ENCODE measurements around the gene ERICH6B. TPM values are rescaled to one million over a fixed set of nuclear protein-coding genes. Genes with fewer than 3 reads are reported as not detected.

Gene ERICH6B
- polyA plus RNA-seq, 1 experiment = not detected

DNA sequence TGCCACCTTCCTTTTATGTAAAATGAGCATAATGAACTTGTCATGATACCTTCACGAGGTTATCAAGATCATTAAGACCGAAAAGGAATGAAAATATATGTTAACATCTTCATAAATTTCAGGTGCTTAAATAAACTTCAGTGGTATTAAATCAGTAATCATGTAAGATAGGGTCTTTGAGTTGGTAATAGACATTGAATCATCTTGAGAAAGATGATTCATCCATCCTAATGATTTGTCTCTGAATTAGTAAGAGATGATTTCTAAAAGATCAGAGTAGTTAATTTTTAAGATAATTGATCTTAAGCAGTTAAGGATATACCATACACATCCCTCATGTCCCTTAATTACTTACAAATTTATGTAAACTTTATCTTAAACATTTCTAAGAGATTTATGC is 98.8 kb downstream of the ERICH6B start:
- CTCF ChIA-PET = no interaction called here
- no peak for DNase-seq (ENCODE audit: low read depth, low spot score)
- no peak overlapping the region for H3K27ac ChIP-seq (ENCODE audit: low read depth, low read length)

DNA sequence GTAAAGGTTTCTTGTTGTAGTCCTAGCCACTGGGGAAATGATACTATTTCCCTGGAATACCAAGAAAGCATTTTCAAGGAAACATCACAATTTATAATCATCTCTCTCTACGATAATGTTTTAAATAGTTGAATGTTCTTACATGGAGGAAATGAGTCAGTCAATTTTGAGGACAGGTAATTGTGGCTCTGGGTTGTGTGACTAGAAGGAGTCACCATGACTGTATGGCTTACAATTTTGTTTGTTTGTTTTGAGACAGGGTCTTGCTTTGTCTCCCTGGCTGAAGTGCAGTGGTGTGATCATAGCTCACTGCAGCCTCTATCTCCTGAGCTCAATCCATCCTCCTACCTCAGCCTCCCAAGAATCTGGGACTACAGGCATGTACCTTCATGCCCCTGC is 103.4 kb downstream of the ERICH6B start:
- CTCF ChIA-PET = interaction anchor here (0.6 to 2.6 kb wide), 23 partner anchors 10 to 648 kb away, joined by 3 to 25 read pairs (median 4); no protein-coding TSS in a partner anchor
- TF ChIP-seq, protein P1, sequence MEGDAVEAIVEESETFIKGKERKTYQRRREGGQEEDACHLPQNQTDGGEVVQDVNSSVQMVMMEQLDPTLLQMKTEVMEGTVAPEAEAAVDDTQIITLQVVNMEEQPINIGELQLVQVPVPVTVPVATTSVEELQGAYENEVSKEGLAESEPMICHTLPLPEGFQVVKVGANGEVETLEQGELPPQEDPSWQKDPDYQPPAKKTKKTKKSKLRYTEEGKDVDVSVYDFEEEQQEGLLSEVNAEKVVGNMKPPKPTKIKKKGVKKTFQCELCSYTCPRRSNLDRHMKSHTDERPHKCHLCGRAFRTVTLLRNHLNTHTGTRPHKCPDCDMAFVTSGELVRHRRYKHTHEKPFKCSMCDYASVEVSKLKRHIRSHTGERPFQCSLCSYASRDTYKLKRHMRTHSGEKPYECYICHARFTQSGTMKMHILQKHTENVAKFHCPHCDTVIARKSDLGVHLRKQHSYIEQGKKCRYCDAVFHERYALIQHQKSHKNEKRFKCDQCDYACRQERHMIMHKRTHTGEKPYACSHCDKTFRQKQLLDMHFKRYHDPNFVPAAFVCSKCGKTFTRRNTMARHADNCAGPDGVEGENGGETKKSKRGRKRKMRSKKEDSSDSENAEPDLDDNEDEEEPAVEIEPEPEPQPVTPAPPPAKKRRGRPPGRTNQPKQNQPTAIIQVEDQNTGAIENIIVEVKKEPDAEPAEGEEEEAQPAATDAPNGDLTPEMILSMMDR (IDR thresholded peaks at IDR 0.05; ENCODE audit: low read depth, low read length) = no peak
- H3K9me3 ChIP-seq (ENCODE audit: control insufficient read depth, insufficient read depth, low read length) = no peaks in the 10 kb centered on the region
- POLR2A ChIA-PET = no interaction called here
- no peak overlapping the region for H3K4me3 ChIP-seq (ENCODE audit: low read depth, low read length)
- H3K27ac ChIP-seq (ENCODE audit: low read depth, low read length) = no peak overlapping the region
- no peak for DNase-seq (ENCODE audit: low read depth, low spot score)
- no peaks in the 10 kb centered on the region for H3K27me3 ChIP-seq (ENCODE audit: control insufficient read depth, insufficient read depth, low read length)

More for the DNA sequence above, 98.8 kb downstream of the ERICH6B start:
- H3K4me3 ChIP-seq (ENCODE audit: low read depth, low read length) = no peak overlapping the region
- H3K9me3 ChIP-seq (ENCODE audit: control insufficient read depth, insufficient read depth, low read length) = no peaks in the 10 kb centered on the region
- TF ChIP-seq, protein P1 (IDR thresholded peaks at IDR 0.05; ENCODE audit: low read depth, low read length) = no peak
- POLR2A ChIA-PET = no interaction called here
- H3K27me3 ChIP-seq (ENCODE audit: control insufficient read depth, insufficient read depth, low read length) = no peaks in the 10 kb centered on the region

DNA sequence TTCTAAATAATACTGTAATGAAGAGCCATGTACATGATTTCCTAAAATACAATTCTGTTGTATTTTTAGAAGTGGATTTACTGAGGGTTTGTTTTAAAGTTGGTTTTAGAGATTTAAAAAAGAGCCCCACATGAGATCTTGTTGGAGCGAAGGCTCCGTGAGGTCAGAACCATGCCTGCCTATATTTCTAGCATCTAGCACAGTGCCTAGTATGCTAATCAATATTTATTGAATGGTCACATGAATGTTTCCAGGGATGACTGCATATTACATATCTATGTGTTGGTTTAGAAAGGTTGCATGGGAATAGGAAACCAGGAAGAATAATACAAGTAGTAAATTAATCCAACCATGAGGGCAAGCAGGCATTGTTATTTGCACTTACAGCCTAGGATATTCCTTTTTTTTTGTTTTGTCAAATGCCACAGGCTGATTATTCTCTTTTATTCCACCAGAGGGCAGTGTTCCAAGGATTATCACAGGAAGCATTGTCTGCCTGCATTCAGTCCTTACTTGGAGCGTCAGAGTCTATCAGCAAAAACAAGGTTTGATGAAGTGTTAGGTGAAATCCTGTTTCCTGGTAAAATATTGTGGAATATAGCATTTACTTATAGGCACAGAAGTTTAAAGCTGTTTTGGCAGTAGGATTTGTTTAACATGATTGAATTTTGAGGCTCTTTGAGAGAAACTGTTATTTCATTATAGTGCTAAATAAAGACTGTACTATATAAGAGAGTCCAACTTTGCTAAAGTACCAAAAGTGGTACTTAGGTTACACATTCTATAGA is 104.0 kb downstream of the ERICH6B start:
- Histone ChIP-seq H3K4me3 (ENCODE audit: low read depth, low read length) (no peak overlapping the region), H3K9me3 (ENCODE audit: control insufficient read depth, insufficient read depth, low read length) (no peaks in the 10 kb centered on the region), H3K27me3 (ENCODE audit: control insufficient read depth, insufficient read depth, low read length) (no peaks in the 10 kb centered on the region), H3K27ac (ENCODE audit: low read depth, low read length) (no peak overlapping the region)
- ChIA-PET POLR2A (no interaction called here), CTCF (interaction anchor here (0.6 to 2.6 kb wide), 23 partner anchors 9 to 649 kb away, joined by 3 to 25 read pairs (median 4); no protein-coding TSS in a partner anchor)
- TF ChIP-seq, protein P1 (IDR thresholded peaks at IDR 0.05; ENCODE audit: low read depth, low read length) = peak; percentile 81
- DNase-seq (ENCODE audit: low read depth, low spot score) = peak; percentile 50

DNA sequence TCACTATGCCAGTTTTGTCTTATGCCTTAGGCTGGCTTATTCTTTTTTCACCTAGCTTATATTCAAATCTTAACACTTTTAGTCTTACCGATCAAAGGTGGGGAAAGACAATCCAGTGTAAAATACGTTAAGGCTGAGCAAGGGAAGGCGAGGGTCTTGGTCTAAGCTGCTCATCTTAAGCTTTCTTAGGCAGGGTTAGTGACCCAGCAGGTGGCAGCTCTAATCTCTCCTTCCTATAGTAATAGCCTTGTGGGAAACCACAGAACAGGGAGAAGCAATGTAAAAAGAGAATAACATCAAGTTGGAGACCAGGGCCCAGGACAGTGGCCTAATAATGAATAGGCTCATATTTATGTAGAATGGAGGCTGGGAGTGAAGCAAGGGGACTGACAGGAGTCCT is 104.9 kb downstream of the ERICH6B start:
- ChIA-PET CTCF (interaction anchor here (0.9 kb wide), 1 partner anchor 11 kb away, joined by 3 read pairs; no protein-coding TSS in a partner anchor), POLR2A (no interaction called here)
- no peaks in the 10 kb centered on the region for H3K9me3 ChIP-seq (ENCODE audit: control insufficient read depth, insufficient read depth, low read length)
- H3K4me3 ChIP-seq (ENCODE audit: low read depth, low read length) = no peak overlapping the region
- H3K27ac ChIP-seq (ENCODE audit: low read depth, low read length) = no peak overlapping the region
- no peak for DNase-seq (ENCODE audit: low read depth, low spot score)
- TF ChIP-seq, protein P1 (IDR thresholded peaks at IDR 0.05; ENCODE audit: low read depth, low read length) = no peak
- H3K27me3 ChIP-seq (ENCODE audit: control insufficient read depth, insufficient read depth, low read length) = no peaks in the 10 kb centered on the region

DNA sequence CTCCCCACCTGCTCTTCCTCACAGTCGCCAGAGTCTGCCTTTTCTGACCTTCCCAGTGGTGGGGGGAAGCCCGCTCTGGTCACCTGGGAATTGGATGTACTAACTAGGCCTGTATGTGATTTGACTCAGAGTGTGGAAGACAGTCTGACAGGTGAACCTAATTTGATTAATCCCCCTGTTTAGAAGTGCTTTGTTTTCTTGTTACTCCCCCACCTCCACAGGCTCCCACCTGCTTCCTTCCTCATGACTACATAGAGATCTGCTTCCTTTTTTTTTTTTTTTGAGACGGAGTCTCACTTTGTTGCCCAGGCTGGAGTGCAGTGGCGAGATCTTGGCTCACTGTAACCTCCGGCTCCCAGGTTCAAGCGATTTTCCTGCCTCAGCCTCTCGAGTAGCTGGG is 106.8 kb downstream of the ERICH6B start:
- H3K27ac ChIP-seq (ENCODE audit: low read depth, low read length) = no peak overlapping the region
- no peaks in the 10 kb centered on the region for H3K27me3 ChIP-seq (ENCODE audit: control insufficient read depth, insufficient read depth, low read length)
- H3K9me3 ChIP-seq (ENCODE audit: control insufficient read depth, insufficient read depth, low read length) = no peaks in the 10 kb centered on the region
- no peak overlapping the region for H3K4me3 ChIP-seq (ENCODE audit: low read depth, low read length)
- DNase-seq (ENCODE audit: low read depth, low spot score) = no peak
- ChIA-PET CTCF (interaction anchor here (1.4 kb wide), 1 partner anchor 76 kb away, joined by 3 read pairs; no protein-coding TSS in a partner anchor), POLR2A (no interaction called here)
- TF ChIP-seq, protein P1 (IDR thresholded peaks at IDR 0.05; ENCODE audit: low read depth, low read length) = no peak
